ENCODE results near the gene MID1IP1.

The MID1IP1 gene

DNA sequence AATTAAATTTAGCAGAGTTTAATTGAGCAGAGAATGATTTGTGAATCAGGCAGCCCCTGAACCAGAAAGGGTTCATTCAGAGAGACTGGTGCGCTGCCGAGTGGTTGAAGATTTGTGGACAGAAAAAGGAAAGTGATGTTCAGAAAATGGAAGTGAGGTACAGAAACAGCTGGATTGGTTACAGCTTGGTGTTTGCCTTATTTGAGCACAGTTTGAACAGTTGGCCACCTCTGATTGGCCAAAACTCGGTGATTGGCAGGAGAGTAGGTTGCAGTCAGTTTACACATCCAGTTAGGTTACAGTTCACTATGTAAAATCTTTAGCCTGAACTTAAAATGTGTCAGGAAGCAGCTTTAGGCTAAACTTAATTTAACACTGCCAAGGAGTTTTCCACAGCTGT, 14.9 kb downstream of the MID1IP1 start:
- DNase-seq: no peak

GRCh38 chrX:38817004-38817703, 15.9 kb downstream of the MID1IP1 start:
- DNase-seq: no peak

DNA sequence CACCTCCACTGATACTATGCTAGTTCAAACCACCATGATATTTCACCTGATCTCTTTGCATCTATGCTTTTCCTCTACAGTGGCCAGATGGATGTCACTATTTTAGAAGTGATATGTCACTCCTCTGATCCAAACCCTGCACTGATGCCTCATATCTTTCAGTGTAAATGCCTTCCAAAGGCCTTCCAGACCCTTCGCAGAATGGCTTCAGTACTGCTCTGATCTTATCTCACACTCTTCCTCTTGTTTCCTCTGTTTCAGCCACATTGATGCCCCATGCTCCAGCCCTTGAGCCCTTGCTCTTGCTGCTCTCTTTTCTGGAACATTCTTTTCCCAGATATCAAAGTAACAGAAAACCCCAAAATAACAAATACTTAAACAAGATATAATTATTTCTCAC, 17.9 kb downstream of the MID1IP1 start:
- DNase-seq: no peak

DNA sequence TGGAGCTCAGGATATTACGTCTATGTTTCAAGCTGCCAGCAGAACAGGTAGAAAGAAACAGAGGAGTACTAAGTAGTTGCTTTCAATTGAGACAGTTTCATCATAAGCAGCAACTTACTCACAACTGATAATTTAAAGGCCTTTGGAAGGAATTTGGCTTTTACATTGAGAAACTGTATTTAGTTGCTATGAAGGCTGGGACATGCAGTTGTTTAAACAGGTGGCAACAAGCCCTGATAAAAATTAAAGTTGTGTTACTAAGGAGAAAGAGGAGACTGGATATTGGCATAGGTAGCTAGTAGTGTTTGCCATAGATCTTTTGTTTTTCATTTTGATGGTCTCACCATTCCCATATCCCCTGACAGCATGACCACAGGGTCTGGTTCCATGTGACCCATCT, 18.4 kb downstream of the MID1IP1 start:
- no peak for DNase-seq

GRCh38 chrX:38820751-38821150, 19.5 kb downstream of the MID1IP1 start:
- DNase-seq: no peak

- no peak for DNase-seq
These were observed 22.9 kb downstream of the MID1IP1 start for GRCh38 chrX:38824176-38824575.

DNA sequence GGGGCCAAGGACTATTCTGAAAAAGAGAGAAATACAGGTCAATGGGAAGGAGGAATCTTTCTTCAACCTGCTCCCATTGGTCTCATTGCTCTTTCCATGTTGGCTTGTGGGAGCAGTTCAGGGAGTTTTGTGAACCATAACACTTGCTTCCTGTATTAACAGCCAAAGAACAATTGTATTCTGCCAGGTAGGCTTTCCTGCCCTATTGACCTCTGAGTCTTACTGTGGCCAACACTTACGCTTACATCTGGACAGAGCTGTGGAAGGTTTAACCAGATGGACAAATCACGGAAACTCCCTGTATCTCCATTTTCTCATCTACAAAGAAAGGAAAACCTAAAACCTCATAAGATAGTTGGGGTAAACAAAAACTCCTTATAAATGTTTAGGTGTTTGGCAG, 30.7 kb downstream of the MID1IP1 start:
- DNase-seq: no peak

- no peak for DNase-seq
These were observed 36.1 kb downstream of the MID1IP1 start for GRCh38 chrX:38837389-38837788.

DNA sequence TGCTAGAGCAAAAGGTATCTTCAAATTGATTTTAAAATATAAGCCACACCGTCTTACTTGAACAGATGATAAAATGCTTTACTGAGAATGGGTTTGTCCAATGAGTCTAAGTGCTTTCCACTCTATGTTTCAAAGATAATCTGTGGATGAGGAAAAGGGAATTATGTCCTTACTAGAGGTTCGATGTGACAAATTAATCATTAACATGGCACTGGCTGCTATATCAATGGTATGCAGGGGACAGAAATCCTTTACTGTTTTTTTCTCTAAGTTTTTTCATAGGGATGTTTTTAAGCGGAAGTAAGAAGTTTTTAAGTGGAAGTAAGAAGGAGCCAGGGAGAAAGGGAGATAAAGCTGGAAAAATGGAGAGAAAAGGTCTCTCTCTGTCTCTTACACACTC, 38.0 kb downstream of the MID1IP1 start:
- no peak for DNase-seq

GRCh38 chrX:38839944-38840343, 38.7 kb downstream of the MID1IP1 start:
- no peak for DNase-seq

GRCh38 chrX:38841750-38842149, 40.5 kb downstream of the MID1IP1 start:
- no peak for DNase-seq

GRCh38 chrX:38845426-38845825, 44.2 kb downstream of the MID1IP1 start:
- DNase-seq: no peak

- DNase-seq: no peak
These were observed 46.1 kb downstream of the MID1IP1 start for GRCh38 chrX:38847206-38847902.

GRCh38 chrX:38847903-38848230, 46.6 kb downstream of the MID1IP1 start:
- no peak for DNase-seq

DNA sequence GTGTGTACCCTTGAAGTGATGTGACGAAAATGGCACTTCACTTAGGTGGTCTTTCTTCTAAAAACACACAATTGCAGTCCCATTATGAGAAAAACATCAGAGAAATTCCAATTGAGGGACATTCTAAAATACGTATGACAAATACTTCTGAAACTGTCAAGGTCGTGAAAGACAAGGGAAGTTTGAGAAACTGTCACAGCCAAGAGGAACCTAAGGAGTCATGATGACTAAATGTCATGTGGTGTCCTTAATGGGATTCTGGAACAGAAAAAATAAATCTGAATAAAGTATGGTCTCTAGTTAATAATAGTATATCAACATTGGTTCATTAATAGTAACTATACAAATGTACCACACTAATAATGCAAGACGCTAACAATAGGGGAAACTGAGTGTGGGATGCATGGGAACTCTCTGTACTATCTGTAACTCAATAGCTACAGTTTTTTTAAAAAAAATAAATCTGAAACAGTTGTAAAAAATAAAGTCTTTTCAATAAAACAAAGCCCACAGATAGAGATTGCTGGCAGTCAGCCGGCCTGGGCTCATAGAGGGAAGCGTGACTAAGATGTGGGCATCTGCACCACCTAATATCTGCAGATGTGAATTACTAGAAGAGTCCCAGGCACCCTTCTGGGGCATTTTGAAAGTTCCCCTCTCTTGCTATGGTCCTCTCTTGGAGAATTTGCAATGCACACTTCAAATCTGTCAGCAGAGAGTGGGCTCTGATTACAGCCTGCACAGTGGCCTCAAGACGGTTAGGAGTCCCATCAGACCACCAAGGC, 47.6 kb downstream of the MID1IP1 start:
- DNase-seq: no peak

GRCh38 chrX:38850807-38851544, 49.7 kb downstream of the MID1IP1 start:
- DNase-seq: no peak

- DNase-seq: no peak
These were observed 53.0 kb downstream of the MID1IP1 start for GRCh38 chrX:38854305-38854704.

All from DMS79 (cell line).